Right renal cortex interstitium (tissue), 3 donors: ENCODE results near the gene SOWAHD. TPM values are rescaled to one million over a fixed set of nuclear protein-coding genes. Genes with fewer than 3 reads are reported as not detected.
"Not testable (repeated sequence)": the region's sequence is repeated elsewhere in the genome, so short reads cannot be mapped to it uniquely, and the experiment has no call there.

Experiments used
- DNase-seq, 3 donors: peaks; one replicate each; pipeline ENCODE4 v3.0.0-alpha.2; 2013; ENCODE audit warnings: low read depth in 3 of 3, low spot score in 2 of 3
- polyA plus RNA-seq, 3 donors: library from polyadenylated mRNA; unstranded; fragments of 120-200 nt; gene quantifications; one replicate each; pipeline ENCODE4 v1.2.1, GENCODE V29; 2013; ENCODE audit not compliant: insufficient read length in 3 of 3

Gene SOWAHD
- polyA plus RNA-seq = under 1 TPM; 0.39 to 0.44 (median 0.40) TPM

- DNase-seq = no peak
These were observed at the start of gene SOWAHD for GRCh38 chrX:119757979-119758730. Gene SOWAHD (plus strand): TSS chrX:119758588. CDS start chrX:119758668, 80 bp downstream.

- no peak for DNase-seq
These were observed 49.5 kb upstream of the SOWAHD start for GRCh38 chrX:119708936-119709335.

GRCh38 chrX:119709630-119710029 lies 48.8 kb upstream of the SOWAHD start:
- DNase-seq = no peak

GRCh38 chrX:119721487-119721886 lies 36.9 kb upstream of the SOWAHD start:
- no peak for DNase-seq

- DNase-seq = no peak
These were observed 36.5 kb upstream of the SOWAHD start for GRCh38 chrX:119721926-119722325.

- DNase-seq = no peak
These were observed 31.4 kb upstream of the SOWAHD start for GRCh38 chrX:119726900-119727555.

GRCh38 chrX:119728487-119728886 lies 29.9 kb upstream of the SOWAHD start:
- DNase-seq = no peak

- no peak for DNase-seq
These were observed 28.8 kb upstream of the SOWAHD start for GRCh38 chrX:119729408-119730201.

GRCh38 chrX:119734897-119735339 lies 23.5 kb upstream of the SOWAHD start:
- no peak for DNase-seq

- DNase-seq = no peak
These were observed 22.9 kb upstream of the SOWAHD start for GRCh38 chrX:119735467-119735866.

GRCh38 chrX:119736206-119736764 lies 22.1 kb upstream of the SOWAHD start:
- no peak for DNase-seq

GRCh38 chrX:119738742-119739141 lies 19.6 kb upstream of the SOWAHD start:
- DNase-seq = no peak

- DNase-seq = no peak
These were observed 13.0 kb upstream of the SOWAHD start for GRCh38 chrX:119745283-119745848.

- DNase-seq = not testable (repeated sequence)
These were observed 8.3 kb upstream of the SOWAHD start for GRCh38 chrX:119750131-119750530.

GRCh38 chrX:119750751-119751150 lies 7.6 kb upstream of the SOWAHD start:
- DNase-seq = not testable (repeated sequence)

GRCh38 chrX:119753001-119753400 lies 5.4 kb upstream of the SOWAHD start:
- no peak for DNase-seq

GRCh38 chrX:119753639-119754257 lies 4.6 kb upstream of the SOWAHD start:
- DNase-seq = no peak

GRCh38 chrX:119755981-119756533 lies 2.3 kb upstream of the SOWAHD start:
- DNase-seq = no peak

GRCh38 chrX:119756926-119757635 lies 1.3 kb upstream of the SOWAHD start:
- no peak for DNase-seq
